GM19438 (cell line): ENCODE results near the gene CASP3.

Source experiments
- ATAC-seq: cut with Tn5 transposase; IDR thresholded peaks from one replicate; pipeline ENCODE4 v1.9.1; 2021; ENCODE audit warnings: low read depth; ENCODE audit not compliant: unreplicated experiment

Gene CASP3

DNA sequence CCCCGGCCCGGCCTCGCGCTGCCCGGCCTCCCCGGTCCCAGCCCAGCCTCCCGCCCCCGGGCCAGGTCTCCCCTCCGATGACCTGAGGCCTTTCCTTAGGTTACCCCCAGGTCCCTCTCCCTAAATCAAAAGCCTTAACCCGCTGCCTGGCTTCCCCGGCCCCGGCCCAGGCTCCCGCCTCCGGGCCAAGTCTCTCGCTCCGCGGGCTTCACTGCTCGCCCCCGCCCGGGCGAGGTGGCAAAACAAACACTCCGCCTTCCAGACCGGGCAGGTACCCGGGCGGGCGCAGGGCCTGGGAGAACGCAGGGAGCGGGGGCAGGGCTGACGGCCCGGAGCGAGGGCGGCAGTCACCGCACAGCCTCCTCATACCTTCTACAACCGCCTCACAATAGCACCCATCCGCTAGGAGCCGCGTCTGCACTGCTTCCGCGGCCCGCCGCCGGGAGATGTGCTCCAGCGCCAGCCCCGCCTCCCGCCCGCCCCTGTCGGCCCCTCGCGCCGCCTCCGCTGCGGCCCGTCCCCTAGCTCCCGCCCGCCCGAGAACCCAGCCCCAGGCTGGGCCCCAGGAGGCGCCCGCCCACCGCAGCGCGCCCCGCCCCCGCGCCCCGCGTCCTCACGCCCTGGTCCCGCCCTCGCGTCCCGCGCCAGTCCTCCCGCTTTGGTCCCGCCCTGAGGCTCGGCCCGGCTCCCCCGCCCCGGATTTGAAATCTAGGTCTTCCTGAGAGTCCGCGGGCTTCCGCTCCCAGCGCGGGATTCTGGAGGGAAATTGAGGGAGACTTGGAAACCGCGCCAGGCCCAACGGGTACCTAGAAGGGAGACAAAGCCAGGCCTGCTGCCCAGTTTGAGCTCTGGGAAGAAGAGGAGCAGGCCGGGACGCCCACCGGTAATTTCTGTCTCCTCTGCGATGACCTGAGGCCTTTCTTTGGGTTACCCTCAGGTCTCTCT is at the start of gene CASP3, which contains the start of gene PRIMPOL:
Gene CASP3 (minus strand): TSS at position 422 of the 945 bp plus-strand sequence. CDS start 10,994 bp downstream, outside the sequence.
Gene PRIMPOL (plus strand): TSS at position 713 of the 945 bp plus-strand sequence. CDS start 7,403 bp downstream, outside the sequence.
- ATAC-seq, result peak; percentile 77

DNA sequence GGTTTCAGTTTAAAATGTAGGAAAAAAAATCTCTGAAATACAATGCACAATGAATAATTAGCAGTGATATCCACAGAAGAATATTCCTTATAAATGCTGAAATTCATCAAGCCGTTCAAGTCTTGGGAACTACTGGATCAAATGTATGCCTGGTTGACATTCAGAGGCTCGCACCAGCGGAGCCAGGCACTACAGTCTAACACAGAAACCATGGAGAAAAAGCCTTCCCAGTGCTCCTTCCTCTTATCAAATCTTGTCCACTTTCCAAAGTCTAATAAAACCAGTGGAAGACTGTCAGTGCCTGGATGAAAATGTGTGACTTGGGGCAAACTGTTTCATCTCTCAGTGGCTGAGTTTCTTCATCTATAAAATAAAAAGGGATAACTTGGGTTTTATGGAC is 48.7 kb upstream of the CASP3 start:
- no peak for ATAC-seq

DNA sequence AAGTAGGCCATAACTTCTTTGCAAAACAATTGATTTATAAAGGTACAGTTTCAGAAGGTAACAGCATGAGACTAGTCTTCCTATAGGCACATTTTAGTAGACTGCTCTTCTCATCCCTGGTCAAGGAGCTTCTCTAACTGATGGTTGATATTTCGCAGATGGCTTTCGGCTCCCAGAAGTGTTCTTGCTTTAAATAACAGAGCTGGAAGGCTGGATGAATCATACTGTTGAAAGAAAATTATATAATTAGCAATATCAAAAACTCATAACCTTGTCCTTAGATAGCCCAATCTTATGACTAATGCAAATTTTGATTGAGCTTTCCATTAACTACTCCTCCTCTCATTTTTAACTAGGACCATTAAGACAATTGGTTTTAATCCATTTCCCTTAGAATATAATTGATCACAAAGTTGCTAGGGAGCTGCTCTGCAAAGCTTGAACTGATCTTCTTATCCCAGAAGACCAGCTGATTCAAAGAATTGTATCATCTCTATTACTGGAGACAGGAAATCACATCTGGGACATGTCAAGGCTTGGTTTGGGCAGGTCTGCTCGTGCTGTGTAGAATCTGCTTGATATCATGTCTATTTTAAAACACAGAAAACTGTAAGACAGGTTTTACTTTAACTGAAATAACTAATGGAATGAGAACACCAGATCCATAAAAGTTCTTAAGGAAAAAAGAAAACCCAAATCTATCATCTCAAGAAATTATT is 46.1 kb upstream of the CASP3 start:
- ATAC-seq, result no peak

DNA sequence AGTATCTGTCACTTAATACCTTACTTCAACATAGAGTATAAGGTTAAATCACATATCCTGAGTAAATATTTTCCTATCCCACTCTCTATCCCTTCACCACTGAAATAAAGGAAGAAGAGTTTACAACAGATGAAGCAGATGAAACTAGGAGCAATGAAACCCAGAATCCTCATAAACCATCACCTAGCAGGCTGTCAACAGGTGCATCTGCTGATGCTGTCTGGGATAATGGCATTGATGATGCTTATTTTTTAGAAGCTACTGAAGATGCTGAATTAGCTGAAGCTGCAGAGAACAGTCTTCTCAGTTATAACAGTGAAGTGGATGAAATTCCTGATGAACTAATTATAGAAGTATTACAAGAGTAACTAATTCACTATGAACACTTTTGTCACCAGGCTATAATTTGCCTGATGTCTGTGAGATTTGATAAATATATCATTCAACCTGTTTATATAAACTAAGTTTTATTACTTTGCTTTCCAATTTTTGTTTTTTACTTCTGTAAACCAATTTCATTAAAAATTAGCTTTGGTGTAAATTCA is 45.2 kb upstream of the CASP3 start:
- ATAC-seq, result no peak

DNA sequence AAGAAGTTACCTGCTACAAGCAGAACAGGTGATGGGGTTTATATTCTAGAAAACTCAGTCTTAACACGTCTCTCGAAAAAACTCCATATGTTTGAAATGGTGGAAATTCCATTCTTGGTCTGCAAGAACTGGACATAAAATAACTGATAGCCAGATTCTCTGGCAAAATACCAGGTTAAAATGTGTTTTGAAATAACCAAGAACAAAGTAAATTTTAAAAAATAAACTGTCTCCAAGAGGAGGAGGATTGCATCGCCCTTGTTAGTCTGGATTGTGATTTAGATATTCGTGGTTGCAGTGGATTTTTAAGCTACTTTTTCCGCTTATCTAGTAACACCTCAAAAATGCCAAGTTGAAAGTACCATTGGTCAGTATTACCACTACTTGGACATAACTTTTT is 43.8 kb upstream of the CASP3 start:
- ATAC-seq, result no peak

DNA sequence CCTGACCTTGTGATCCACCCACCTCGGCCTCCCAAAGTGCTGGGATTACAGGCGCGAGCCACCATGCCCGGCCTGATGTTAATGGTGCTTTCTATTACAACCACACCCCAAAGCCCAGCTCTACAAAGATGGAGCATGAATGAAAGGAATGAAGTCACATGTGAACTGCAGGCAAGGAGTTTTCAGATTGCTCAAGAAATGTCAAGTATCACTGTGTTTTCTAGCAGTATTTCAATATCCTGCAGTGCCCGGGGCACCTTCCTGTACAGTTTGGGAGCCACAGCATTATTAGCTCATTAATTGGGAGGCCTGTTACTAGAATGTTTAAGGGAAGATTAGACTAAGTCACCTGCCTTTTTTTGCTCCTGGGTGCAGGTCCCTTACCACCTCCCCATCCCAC is 40.4 kb upstream of the CASP3 start:
- ATAC-seq, result no peak

DNA sequence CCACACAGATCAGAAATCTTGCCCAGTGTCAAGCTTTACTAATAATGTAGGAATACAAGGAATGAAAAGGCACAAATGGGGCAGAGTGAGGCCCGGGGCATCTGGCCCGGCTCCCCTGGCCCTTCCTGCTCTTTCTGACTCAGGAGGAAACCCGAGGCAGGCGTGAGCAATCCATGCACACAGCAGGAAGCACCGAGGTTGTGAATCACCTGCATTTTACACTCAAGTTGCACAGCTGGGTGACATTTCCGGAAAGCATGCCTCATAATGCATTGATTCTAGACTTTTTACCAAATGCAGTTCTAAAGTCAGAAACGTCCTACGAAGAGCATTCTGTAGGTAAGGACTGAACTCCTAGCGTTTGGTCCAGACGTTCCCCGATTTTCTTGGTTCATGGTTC is 39.2 kb upstream of the CASP3 start:
- no peak for ATAC-seq

DNA sequence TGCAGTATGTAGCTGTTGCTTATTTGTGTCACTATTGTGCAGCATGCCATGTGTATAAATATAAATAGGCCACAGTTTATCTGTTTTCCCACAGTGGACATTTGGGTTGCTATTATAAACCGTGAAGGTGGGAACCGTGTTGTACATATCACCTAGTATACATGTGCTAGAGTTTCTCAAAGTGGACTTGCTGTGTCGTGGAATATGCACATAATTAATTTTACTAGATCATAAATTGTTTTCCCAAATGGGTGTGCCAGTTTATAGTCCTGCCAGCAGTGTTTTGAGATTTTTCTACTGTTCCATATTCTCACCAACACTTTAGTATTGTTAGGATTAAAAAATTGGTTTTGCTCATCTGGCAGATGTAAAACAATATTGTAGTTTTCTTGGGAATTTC is 38.8 kb upstream of the CASP3 start:
- ATAC-seq, result no peak

DNA sequence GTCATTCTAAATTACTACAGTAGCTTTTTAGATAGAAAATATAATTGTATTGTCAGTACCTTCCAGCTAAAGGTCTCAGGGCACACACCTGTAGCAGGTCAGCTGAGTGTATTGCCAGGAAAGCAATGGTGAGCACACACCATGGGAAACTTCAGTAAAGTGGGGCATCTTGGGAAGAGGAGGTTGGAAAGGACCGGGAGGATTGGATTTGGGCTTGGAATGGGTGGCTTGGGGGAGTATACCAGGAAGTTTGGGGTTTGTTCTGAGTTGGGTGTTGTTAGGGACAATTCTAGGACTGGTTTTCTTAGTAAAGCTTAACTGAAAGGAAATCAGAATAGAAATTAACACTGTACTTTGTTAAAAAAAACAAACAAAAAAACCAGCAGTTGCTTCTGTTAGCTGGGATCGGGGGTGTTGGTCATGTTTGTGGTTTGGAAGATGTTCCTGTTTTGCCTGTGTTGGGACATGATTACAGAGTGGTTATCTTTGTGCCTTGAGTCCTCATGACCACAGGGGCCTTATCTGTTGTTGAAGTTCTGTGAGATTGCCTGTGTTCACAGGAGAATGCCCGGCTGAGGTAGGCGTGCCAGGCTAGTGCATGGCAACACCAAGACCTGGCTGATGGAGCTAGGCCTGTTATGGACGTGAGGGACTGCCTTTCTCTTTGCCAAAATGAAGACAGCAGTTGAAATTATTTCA is 35.4 kb upstream of the CASP3 start:
- no peak for ATAC-seq

DNA sequence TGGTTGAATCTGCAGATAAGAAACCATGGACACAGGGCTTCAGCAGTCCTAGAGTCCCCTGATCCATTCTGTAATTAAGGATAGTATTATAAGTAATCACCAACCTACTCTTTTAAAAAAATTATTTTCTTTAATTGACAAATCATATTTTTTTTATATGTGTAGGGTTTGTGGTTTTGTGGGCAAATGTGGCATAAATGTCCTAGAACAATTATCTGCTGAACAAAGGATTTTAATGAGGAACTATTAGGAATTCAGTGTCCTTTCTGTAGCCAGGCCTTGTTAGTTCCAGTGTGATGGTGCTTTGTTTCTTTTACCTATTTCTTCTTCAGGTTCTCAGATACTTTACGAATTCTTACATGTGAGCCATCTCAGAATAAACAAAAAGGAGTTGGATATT is 32.7 kb upstream of the CASP3 start:
- no peak for ATAC-seq

DNA sequence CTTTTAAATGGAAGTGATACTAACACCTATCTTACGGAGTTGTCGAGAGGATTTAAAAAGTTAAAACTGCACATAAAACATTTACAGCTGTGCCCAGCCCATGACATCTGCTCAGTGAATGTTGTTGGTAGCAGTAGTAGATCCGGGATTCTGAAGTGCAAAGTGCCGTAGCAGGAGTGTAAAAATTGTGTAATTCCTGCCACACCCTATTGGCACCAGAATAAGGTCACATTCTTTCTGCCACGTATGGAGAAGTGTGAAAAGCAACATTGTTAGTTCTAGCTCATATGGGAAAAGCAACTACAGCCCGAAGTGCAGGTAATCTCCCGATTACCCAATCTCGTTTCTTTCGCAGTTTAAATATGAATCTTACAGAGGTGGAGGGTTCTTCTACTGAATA is 31.5 kb upstream of the CASP3 start:
- no peak for ATAC-seq

DNA sequence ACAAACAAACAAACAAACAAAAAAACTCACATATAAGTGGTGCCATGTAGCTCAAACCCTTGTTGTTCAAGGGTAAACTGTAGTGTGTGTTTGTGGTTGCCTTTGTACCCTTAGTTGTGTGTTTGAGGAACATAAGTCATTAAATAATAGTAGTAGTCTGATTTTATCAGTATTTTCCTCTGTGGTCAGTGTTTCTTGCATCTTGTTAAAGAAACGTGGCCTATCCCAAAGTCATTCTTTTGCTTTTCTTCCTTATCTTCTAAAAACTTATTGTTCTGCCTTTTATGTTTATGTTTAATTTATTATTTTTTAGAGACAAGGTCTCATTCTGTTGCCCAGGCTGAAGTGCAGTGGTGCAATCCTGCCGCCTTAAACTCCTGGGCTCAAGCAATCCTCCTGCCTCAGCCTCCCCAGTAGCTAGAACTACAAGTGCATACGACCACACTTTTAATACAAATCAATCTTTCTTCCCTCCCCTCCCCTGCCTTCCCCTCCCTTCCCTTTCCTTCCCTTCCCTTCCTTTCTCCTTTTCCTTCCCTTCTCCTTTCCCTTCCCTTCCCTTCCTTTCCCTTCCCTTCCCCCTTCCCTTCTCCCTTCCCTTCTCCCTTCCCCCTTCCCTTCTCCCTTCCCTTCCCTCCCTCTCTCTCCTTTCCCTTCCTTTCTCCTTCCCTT is 26.7 kb upstream of the CASP3 start:
- no peak for ATAC-seq

DNA sequence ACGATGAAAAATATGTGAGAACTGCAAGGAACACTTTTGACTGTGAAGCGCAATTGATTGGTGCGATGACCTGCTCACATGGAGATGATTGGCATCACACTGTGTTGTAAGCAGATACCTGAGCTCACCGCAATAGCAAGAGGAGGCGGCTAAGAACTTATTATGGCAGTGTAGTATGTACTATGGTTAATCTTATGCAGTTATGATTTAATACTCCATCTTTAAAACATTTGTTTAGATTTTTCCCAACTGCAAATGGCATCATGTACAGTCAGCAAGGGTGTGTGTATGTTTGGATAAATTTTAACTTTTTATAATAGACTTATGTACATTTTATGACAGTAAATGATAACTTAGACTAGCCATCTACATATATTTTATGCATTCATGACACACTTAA is 25.8 kb upstream of the CASP3 start:
- ATAC-seq, result no peak

DNA sequence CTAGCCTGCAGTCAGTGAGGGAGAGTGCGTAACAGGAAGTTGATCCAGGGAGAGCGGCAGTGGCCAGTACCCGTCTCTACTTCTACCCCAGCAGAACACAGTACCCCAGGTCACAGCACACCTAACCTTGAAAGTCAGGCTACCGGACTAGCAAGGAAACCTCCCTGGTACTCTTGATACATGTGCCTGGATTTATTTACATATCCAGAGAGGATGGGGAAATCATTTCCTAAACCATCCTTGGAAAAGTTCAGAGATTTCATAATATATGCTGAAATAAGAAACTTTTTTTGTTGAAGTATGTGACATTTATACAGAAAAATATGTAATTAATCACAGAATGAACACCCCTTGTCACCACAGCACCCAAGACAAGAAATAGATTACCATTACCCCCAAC is 24.8 kb upstream of the CASP3 start:
- ATAC-seq, result no peak

DNA sequence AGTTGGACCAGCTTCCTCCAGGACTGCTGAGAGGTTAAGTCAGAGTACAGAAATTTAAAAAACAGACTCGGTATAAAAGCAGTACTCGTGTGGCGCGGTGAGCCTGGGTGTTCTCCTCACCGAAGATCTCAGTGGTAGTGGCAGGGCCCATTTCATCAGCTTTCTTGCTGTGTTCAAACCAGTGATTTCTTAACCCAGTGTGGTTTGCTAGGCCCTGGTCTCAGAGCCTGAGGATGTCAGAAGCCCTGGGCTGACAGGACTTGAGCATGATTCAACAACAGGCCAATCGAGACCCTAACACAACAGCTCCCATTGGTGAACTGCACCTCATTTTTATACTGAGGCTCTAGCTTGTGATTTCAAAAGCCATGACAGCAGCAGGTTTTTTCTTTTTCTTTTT is 23.5 kb upstream of the CASP3 start:
- no peak for ATAC-seq

DNA sequence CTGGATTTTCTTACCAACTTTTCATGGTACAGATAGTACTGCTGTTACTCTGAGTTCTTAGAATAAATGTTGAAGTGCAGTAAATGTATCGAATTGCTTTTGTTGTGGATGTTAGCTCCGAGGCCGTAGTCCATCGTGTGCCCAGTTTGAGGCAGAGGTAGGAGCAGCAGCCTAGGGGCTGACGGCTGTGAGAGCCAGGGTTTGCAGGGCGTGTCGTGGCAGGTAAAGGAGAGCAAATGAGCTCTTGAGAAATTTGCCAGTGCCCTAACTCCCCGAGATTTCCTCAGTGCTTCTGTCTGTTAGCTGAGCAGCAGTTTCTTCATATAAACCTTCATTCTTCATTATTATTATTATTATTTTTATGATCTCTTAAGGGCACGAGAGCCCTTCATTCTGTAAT is 21.9 kb upstream of the CASP3 start:
- no peak for ATAC-seq

DNA sequence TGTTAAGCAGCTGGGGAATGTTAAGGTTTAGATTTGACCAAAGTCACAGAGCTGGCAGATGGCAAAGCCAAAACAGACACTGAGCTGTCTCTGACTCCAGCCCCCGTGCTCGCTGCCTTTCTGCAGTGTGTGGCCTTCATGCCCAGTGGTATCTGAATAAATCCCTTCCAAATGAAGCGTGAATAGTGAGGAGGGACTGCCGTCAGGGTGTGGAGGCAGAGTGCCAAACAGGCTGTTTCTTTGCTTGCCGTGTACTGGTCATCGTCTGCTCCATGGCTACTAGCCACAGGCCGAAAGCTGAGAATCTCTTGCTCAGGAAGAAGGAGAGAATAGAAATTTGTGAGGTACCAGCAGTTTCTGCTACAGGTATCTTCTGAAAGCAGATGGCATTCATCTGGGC is 20.0 kb upstream of the CASP3 start:
- ATAC-seq, result no peak

DNA sequence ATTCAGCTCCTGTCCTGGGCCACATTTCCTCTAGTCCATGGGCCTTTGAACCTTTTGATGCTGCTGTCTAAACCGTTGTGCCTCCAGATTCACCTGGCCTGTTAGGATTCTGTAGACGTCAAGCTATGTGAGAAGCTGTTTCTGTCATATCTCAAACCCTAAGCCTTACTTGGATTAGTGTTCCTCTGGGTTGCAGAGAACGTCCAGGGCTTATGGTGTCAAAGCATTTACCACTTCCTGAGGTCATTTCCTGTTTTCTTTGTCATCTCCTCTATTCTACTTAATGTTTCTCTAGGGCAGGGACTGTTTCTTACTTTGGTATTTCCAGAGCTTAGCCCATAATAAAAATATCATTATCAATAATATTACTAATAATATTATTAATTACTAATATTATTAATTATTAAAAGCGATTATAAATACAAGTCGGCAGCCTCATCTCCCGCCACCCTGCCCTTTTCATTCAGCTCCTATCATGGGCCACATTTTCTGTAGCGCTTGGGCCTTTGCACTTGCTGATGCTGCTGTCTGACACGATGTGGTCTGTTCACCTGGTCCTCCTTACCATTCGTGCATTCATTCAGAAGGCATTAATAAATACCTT is 19.4 kb upstream of the CASP3 start:
- peak; percentile 68 for ATAC-seq

DNA sequence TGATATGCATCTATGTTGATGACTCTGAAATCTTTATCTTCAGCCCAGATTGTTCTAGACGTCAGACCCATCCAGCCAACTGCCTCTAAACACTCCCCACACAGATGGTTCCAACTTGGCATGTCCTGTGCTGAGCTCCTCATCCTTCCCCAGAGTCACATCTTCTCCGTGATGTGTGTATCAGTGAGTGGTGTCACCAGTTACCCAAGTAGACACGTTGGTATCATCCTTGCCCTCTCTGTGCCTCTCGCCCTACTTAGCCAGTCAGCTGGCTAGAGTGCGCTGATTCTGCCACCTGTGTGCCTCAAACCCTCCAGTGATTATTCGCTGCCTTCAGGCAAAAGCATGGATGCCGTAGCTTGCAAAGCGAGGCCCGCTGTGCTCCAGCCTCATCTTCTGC is 18.8 kb upstream of the CASP3 start:
- ATAC-seq, result no peak

DNA sequence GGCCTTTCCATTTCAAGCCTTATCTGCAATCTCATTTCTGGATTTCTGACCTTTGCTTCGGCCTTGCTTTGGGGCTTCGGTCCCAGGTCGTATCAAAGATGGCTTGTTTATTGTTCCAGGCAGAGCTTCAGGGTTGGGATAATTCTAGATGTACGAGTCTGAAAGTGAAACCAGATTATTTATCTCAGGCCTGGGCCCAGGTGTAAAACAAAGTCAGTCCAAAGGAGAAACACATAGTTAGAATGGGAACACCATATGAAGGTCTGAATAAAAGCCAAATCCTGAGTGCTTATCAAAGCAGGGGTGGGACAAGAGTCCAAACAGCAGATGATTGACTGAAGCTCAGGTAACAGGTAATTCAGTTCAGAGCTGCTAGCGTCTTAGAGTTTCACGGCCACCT is 17.4 kb upstream of the CASP3 start:
- no peak for ATAC-seq
